ENCODE results near the gene ACSL4.
"Not testable (repeated sequence)": the region's sequence is repeated elsewhere in the genome, so short reads cannot be mapped to it uniquely, and the experiment has no call there.

ACSL4 gene

DNA sequence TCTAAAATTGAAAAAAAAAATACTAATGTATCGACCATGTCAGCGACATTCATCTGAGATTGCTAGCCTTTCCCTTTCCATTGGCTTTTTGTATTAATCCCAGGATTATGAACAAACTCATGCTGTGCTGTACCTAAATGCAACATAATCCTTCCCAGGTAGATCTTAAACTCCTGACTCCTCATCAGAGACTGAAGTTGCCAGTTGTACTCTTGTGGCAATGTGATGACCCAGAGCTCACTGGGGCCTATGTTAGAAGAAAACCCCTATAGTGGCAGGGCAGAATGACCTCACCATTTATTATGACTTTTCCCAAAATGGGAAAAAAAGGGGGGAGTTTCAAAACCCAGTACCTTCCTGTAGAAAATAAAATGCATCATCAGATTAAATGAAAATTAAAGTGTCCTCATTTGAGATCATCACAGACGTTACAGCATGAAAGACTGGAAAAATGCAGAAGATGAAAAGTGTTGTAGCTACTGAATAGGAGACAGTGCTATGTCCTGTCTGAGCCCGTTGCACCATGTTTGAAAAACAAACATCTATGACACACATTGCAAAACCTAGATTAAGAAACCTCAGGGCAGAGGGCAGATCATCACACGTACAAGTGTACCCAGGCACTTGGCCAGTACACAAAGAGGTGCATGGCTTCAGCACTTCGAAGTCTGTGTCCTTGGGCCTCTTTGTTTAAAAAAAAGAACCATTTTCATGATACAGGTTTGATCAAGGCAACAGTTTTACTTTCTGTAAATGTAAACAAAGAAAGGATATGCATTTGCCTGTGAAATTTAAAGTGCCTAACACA, 6.8 kb upstream of the ACSL4 start:
- Histone ChIP-seq H3K36me3 (no peaks in the 10 kb centered on the region), H4K20me1 (no peaks in the 10 kb centered on the region; a peak in 1 of 22 replicates), H3K4me3 (no peak overlapping the region), H3K9ac (no peak overlapping the region), H3K27ac (0 out of 22 replicates have a peak overlapping the region, but pooled peaks of 1 of the 11 experiments have one; percentile 2), H3K4me1 (peaks cover 0 to 44% (median 0%) of the 10 kb centered on the region in 10 experiments; a peak in 7 of 20 replicates), H3K9me3 (replicated peaks in 1 of 11) (no peaks in the 10 kb centered on the region), H3K27me3 (peaks cover 58 to 88% (median 84%) of the 10 kb centered on the region in 11 experiments), H3K4me2 (peak overlapping the region in 1 of 11 experiments; percentile 43; a peak in 3 of 22 replicates)
- TF ChIP-seq Cebpa-rat (IDR thresholded peaks at IDR 0.05) = no peak

DNA sequence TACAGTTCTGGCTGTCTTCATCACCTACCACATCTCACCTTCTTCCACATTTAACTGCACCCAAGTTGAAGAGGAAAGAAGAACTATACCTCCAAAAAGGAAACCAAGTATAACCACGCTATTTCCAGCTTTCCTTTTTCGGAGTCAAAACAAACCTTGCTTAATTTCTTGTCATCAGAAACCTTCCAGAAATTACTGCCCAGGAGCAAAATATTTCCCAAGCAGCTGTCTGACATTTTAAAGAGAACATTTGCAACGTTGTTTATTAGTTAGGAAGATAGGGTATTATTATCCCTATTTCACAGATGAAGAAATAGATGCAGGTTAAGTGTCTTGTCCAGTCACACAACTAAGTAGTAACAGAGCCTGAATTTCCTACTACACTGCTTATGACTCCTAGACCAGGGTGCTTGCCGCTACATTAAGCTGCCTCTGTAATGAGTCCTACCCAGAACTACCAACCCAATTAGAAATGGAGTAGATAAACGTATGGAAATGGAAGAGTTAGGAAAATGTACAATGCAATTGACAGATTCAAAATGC, 2.2 kb upstream of the ACSL4 start:
- Histone ChIP-seq H3K4me1 (peaks cover 0 to 37% (median 8%) of the 10 kb centered on the region in 10 experiments; a peak in 11 of 20 replicates), H4K20me1 (peaks cover 0 to 10% (median 2%) of the 10 kb centered on the region in 11 experiments; a peak in 5 of 22 replicates), H3K4me2 (peak overlapping the region in 6 of 11 experiments; percentile 1 to 83 (median 78); a peak in 10 of 22 replicates), H3K27me3 (peaks cover 39 to 96% (median 90%) of the 10 kb centered on the region in 11 experiments), H3K4me3 (peak overlapping the region in 1 of 10 experiments; percentile 81; a peak in 1 of 20 replicates), H3K36me3 (peaks cover 0 to 6% (median 0%) of the 10 kb centered on the region in 11 experiments; a peak in 6 of 22 replicates), H3K9me3 (replicated peaks in 1 of 11) (peaks cover 0 to 17% (median 0%) of the 10 kb centered on the region in 11 experiments; a peak in 5 of 22 replicates), H3K9ac (no peak overlapping the region; a peak in 1 of 22 replicates), H3K27ac (no peak overlapping the region)
- TF ChIP-seq Cebpa-rat (IDR thresholded peaks at IDR 0.05) = no peak

DNA sequence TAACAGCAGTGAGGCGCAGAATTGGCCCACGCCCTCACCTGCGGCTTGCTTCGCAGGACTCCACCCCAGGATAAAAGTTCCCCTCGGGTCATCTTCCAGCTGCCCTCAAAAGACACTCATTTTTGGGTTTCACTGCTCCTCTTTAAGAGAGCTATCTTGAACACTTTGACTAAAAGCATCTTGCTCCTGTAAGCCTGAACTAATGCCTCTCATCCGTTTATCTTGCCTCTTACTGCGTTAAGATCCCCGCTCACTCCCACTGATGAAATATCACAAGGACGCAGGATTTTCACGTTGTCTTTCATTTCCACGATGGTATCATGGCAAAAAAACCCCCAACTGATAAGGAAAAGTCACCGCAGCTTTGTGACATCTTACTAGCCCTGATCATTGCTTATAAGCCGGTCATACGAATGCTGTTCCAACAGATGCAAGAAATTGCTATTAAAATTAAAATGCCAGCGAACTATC, 591 bp upstream of the ACSL4 start:
- peak overlapping the region; percentile 50 to 83 (median 77) for H3K4me2 ChIP-seq
- peak overlapping the region; percentile 86 to 99 (median 96) for H3K9ac ChIP-seq
- H3K36me3 ChIP-seq = peaks cover 0 to 15% (median 0%) of the 10 kb centered on the region in 11 experiments; a peak in 6 of 22 replicates
- peaks cover 0 to 21% (median 11%) of the 10 kb centered on the region in 11 experiments; a peak in 9 of 22 replicates for H4K20me1 ChIP-seq
- peaks cover 0 to 17% (median 3%) of the 10 kb centered on the region in 11 experiments; a peak in 6 of 22 replicates for H3K9me3 ChIP-seq (replicated peaks in 1 of 11)
- peak overlapping the region; percentile 75 to 90 (median 81) for H3K4me3 ChIP-seq
- peaks cover under 1 to 35% (median 8%) of the 10 kb centered on the region in 10 experiments; a peak in 11 of 20 replicates for H3K4me1 ChIP-seq
- H3K27me3 ChIP-seq = peaks cover 34 to 96% (median 90%) of the 10 kb centered on the region in 11 experiments
- TF ChIP-seq Cebpa-rat (IDR thresholded peaks at IDR 0.05) = no peak
- H3K27ac ChIP-seq = peak overlapping the region; percentile 62 to 98 (median 96); a peak in 21 of 22 replicates

DNA sequence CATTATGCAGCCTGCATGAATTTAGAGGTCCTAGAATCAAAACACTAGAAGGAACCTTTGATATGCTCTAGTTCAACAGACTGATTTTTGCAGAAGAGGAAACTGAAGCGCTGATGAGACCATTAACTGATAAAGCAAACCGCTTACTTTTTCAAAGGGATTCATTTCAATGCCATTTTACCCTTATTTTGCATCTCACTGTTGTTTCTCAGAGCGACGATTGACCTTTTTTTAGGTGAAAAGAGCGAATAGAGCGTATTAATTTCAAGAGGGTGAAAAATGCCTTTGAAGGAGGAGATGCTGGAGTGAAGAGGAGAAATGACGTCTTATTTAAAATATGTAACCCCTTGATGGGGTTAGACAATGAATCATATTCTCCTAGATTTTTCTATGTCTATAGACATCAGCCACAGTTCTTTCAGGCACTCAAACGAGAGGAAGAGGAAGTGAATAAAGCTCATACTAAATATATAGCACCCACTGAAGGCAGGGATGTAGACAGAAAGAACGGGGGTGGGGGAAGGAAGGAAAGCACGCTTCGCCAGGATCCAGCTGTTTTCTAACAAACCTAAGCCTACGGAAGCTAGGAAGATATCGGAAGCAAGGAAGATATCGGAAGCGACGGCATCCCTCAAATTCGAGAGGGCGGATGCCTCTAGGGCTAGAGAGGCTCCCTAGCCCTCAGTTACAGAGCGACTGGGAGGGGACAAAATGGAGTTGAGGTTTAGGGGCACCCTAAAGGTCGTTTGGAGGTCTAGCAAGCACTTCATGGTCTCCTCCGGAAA, 848 bp downstream of the ACSL4 start:
- H3K9ac ChIP-seq = peak overlapping the region; percentile 86 to 99 (median 96)
- H3K27me3 ChIP-seq = peaks cover 35 to 97% (median 92%) of the 10 kb centered on the region in 11 experiments
- H3K4me2 ChIP-seq = peak overlapping the region; percentile 50 to 82 (median 69); a peak in 21 of 22 replicates
- H3K4me3 ChIP-seq = peak overlapping the region; percentile 75 to 90 (median 81)
- peak overlapping the region; percentile 91 to 98 (median 96) for H3K27ac ChIP-seq
- no peak for TF ChIP-seq Cebpa-rat (IDR thresholded peaks at IDR 0.05)
- H4K20me1 ChIP-seq = peaks cover 6 to 32% (median 21%) of the 10 kb centered on the region in 11 experiments; a peak in 15 of 22 replicates
- peaks cover 3 to 41% (median 10%) of the 10 kb centered on the region in 10 experiments; a peak in 12 of 20 replicates for H3K4me1 ChIP-seq
- H3K36me3 ChIP-seq = peaks cover 0 to 20% (median 3%) of the 10 kb centered on the region in 11 experiments; a peak in 8 of 22 replicates
- H3K9me3 ChIP-seq (replicated peaks in 1 of 11) = peaks cover 0 to 17% (median 3%) of the 10 kb centered on the region in 11 experiments; a peak in 6 of 22 replicates

DNA sequence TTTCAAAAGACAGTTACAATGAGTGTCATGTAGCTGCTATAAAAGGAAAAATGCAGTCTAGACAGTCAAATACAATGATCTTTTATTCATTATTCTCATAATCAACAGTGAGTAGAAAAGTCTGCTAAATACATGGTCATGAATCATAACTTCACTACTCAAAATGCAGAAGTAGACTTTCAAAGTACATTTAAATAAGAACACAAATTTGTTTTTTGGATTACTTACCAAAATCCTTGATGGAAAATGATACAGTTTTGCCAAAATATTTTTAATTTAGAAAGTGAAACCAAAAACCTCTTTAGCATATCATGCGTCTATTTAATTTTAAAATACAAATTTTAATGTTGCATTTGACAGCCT, 4.9 kb downstream of the ACSL4 start:
- Histone ChIP-seq H4K20me1 (peaks cover 14 to 69% (median 42%) of the 10 kb centered on the region in 11 experiments; a peak in 21 of 22 replicates), H3K36me3 (peaks cover 0 to 27% (median 7%) of the 10 kb centered on the region in 11 experiments; a peak in 10 of 22 replicates), H3K27me3 (peaks cover 34 to 96% (median 89%) of the 10 kb centered on the region in 11 experiments), H3K4me1 (peaks cover 0 to 36% (median 4%) of the 10 kb centered on the region in 10 experiments; a peak in 7 of 20 replicates), H3K4me3 (peak overlapping the region in 3 of 10 experiments; percentile 79 to 81 (median 80); a peak in 6 of 20 replicates), H3K27ac (peak overlapping the region in 4 of 11 experiments; percentile 10 to 47 (median 36); a peak in 5 of 22 replicates), H3K9me3 (replicated peaks in 1 of 11) (peaks cover 0 to 14% (median 3%) of the 10 kb centered on the region in 11 experiments; a peak in 6 of 22 replicates), H3K9ac (peak overlapping the region in 3 of 11 experiments; percentile 22 to 99 (median 32); a peak in 3 of 22 replicates), H3K4me2 (peak overlapping the region in 6 of 11 experiments; percentile 20 to 82 (median 69); a peak in 7 of 22 replicates)
- no peak for TF ChIP-seq Cebpa-rat (IDR thresholded peaks at IDR 0.05)

DNA sequence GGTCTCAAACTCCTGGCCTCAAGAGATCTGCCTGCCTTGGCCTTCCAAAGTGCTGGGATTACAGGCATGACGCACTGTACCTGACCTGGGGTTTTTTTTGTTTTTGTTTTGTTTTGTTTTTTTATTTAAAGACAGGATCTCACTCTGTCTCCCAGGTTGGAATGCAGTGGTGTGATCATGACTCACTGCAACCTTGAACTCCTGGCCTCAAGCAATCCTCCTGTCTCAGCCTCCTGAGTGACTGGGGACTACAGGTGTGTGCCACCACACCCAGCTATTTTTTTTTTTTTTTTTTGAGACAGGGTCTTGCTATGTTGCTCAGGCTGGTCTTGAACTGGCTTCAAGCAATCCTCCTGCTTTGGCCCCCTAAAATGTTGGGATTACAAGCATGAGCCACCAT, 8.1 kb downstream of the ACSL4 start:
- Histone ChIP-seq H3K36me3 (peaks cover 0 to 19% (median 3%) of the 10 kb centered on the region in 11 experiments; a peak in 9 of 22 replicates), H3K4me1 (peaks cover 0 to 65% (median 9%) of the 10 kb centered on the region in 10 experiments; a peak in 11 of 20 replicates), H3K27me3 (peaks cover 46 to 100% (median 93%) of the 10 kb centered on the region in 11 experiments), H3K4me2 (peak overlapping the region in 2 of 11 experiments; percentile 2 to 64; a peak in 4 of 22 replicates), H4K20me1 (peaks cover 22 to 90% (median 64%) of the 10 kb centered on the region in 11 experiments; a peak in 21 of 22 replicates), H3K27ac (0 out of 22 replicates have a peak overlapping the region, but pooled peaks of 1 of the 11 experiments have one; percentile 31)
- H3K4me3 ChIP-seq; H3K9me3 ChIP-seq (replicated peaks in 1 of 11); H3K9ac ChIP-seq: not testable (repeated sequence)

DNA sequence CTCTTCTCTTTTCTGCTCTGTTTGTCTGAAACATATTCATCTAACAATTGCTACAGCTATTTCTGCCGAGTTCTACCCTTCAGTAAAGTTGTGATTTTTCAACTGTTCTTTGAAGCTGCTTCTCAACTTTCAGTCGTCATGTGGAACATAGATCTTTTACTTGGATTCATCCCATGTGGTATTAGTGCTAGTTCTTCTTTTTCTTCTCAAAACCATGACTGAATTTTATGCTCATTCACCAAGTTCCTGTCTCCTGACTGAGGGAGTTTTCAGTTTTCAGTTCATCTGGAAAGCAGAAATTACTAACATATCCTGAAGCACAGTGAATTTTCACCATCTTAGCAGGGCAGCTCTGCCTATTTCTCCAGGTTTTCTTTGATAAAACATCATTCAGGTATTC, 12.1 kb downstream of the ACSL4 start:
- H3K4me2 ChIP-seq = peak overlapping the region in 3 of 11 experiments; percentile 27 to 64 (median 60); a peak in 6 of 22 replicates
- peak overlapping the region in 6 of 11 experiments; percentile 28 to 70 (median 54); a peak in 11 of 22 replicates for H3K27ac ChIP-seq
- H3K9me3 ChIP-seq (replicated peaks in 1 of 11) = no peaks in the 10 kb centered on the region
- H3K4me3 ChIP-seq = no peak overlapping the region
- H4K20me1 ChIP-seq = peaks cover 14 to 100% (median 86%) of the 10 kb centered on the region in 11 experiments; a peak in 21 of 22 replicates
- H3K4me1 ChIP-seq = peaks cover 0 to 90% (median 5%) of the 10 kb centered on the region in 10 experiments; a peak in 11 of 20 replicates
- peaks cover 63 to 100% (median 96%) of the 10 kb centered on the region in 11 experiments for H3K27me3 ChIP-seq
- peaks cover 0 to 20% (median 3%) of the 10 kb centered on the region in 11 experiments; a peak in 6 of 22 replicates for H3K36me3 ChIP-seq
- peak overlapping the region in 3 of 11 experiments; percentile 46 to 57 (median 46); a peak in 5 of 22 replicates for H3K9ac ChIP-seq
- no peak for TF ChIP-seq Cebpa-rat (IDR thresholded peaks at IDR 0.05)
